Stromal cell of bone marrow (primary cell): ENCODE data around the gene GNG12.

Source experiments
- DNase-seq: peaks from one replicate; pipeline ENCODE4 v3.0.0-alpha.2; 2012; ENCODE audit warnings: low read depth

Gene GNG12

GRCh38 chr1:67814121-67814772 is 19.0 kb downstream of the GNG12 start:
- DNase-seq, result no peak

- no peak for DNase-seq
Observed at GRCh38 chr1:67812226-67812625, 21.0 kb downstream of the GNG12 start.

GRCh38 chr1:67811781-67812180 is 21.5 kb downstream of the GNG12 start:
- DNase-seq, result no peak

GRCh38 chr1:67809887-67810286 is 23.4 kb downstream of the GNG12 start:
- no peak for DNase-seq

- DNase-seq, result no peak
Observed at GRCh38 chr1:67807282-67807681, 26.0 kb downstream of the GNG12 start.

- no peak for DNase-seq
Observed at GRCh38 chr1:67804710-67805109, 28.6 kb downstream of the GNG12 start.

GRCh38 chr1:67803380-67804279 is 29.6 kb downstream of the GNG12 start:
- no peak for DNase-seq

GRCh38 chr1:67802565-67802964 is 30.7 kb downstream of the GNG12 start:
- no peak for DNase-seq

GRCh38 chr1:67801903-67802302 is 31.4 kb downstream of the GNG12 start:
- DNase-seq, result no peak

- DNase-seq, result no peak
Observed at GRCh38 chr1:67795179-67795912, 37.9 kb downstream of the GNG12 start.

GRCh38 chr1:67793562-67793961 is 39.7 kb downstream of the GNG12 start:
- DNase-seq, result no peak

- DNase-seq, result no peak
Observed at GRCh38 chr1:67792741-67793458, 40.4 kb downstream of the GNG12 start.

GRCh38 chr1:67792103-67792502 is 41.2 kb downstream of the GNG12 start:
- no peak for DNase-seq

GRCh38 chr1:67791686-67792085 is 41.6 kb downstream of the GNG12 start:
- peak; percentile 78 for DNase-seq

- DNase-seq, result no peak
Observed at GRCh38 chr1:67791261-67791660, 42.0 kb downstream of the GNG12 start.

- no peak for DNase-seq
Observed at GRCh38 chr1:67790201-67790692, 43.0 kb downstream of the GNG12 start.

GRCh38 chr1:67789551-67789950 is 43.7 kb downstream of the GNG12 start:
- DNase-seq, result no peak

- no peak for DNase-seq
Observed at GRCh38 chr1:67788904-67789303, 44.4 kb downstream of the GNG12 start.

GRCh38 chr1:67788238-67788790 is 45.0 kb downstream of the GNG12 start:
- DNase-seq, result no peak

- DNase-seq, result no peak
Observed at GRCh38 chr1:67787746-67788145, 45.5 kb downstream of the GNG12 start.
